HUDEP-2 (cell line): ENCODE data around the gene GNPTG.
A peak's percentile ranks its signal among the peaks of the same experiment; 100 is the strongest.

Experiments
- DNase-seq, 76 experiments: peaks; one replicate each; lab custom pipeline; 2025; ENCODE audit not compliant: unreplicated experiment in 76 of 76; lab: John Stamatoyannopoulos, UW

GNPTG gene

GRCh38 chr16:1387331-1387730, 35.6 kb downstream of the GNPTG start:
- no peak for DNase-seq

DNA sequence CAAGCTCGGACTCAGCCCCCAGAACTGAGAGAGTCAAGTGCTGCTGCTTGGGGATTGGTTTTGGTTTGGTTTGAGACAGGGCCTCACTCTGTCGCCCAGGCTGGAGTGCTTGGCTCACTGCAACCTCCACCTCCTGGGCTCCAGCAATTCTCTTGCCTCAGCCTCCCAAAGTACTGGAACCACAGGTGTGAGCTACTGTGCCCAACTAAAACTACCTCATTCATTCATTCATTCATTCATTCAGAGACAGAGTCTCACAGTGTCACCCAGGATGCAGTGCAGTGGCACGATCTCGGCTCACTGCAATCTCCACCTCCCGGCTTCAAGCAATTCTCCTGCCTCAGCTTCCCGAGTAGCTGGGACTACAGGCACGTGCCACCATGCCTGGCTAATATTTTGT, 38.0 kb downstream of the GNPTG start:
- DNase-seq: no peak

GRCh38 chr16:1390239-1390779, 38.6 kb downstream of the GNPTG start:
- DNase-seq: no peak

DNA sequence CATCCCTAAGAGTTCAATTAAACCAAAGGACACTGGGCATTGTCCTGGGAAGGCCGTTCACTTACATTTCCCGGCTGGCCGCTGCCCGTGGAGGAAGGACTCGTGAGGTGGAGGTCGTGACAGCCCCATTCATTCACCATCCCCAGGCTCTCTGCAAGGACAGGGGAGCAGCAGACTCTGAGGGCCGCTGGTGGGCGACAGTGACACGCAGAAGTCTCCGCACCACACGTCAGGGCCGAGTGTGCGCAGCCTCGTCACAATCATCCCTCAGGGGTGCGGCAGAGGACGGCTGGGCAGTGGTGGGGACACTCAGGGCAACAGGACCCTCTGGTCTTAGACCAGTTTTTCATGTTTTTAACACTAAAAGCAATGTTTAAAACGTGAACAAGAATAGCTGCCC, 41.1 kb downstream of the GNPTG start:
- no peak for DNase-seq

DNA sequence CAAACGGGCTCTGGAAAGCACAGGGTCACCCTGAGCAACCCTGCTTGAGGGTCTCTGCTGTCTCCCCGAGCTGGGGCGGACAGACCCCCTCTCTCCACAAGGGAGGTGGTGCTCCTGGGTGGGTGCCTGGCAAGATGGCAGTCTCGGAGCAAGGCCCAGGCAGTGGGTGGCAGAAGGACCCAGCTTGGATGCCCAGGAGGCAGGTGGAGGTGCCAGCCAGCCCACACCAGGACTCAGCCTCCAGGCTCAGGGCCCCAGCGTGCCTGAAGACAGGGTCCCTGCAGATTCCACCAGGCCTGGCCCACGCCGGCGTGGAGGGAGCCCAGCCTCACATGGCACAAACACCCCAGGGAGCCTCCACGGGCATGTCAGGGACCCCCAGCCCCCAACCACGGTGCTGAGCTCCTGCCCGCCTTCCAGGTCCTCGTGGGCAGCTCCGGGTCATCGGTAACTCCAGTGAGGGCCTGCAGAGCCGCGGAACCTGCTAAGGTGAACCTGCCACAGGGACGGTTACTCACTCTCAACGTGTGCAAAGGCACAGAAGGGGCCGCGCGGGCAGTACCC, 42.0 kb downstream of the GNPTG start:
- no peak for DNase-seq

DNA sequence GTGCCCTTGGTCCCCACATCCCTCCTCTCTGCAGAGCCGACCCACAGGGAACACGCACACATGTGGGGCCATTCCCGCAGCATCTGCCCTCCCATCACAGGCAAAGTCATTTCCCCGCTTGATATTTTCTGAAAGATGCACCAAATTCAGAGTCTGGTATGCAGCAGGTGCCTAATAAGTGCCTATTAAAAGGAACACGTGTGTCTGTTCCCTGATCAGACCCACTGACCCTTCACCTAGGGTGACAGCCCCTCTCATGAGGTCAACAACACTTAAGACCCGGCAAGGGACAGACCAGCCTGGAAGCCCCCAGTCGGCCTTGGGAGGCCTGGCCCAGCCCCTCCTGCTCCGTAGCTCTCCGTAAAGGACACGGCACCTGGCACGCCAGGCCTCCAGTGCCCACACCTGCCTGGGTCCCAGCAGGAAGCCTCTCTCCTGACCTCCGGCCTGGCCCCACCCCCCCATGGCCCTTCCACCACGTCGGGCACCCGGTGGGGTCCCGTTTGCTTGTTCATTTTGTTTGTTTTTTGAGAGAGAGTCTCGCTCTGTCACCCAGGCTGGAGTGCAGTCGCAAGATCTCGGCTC, 42.7 kb downstream of the GNPTG start:
- DNase-seq: no peak

DNA sequence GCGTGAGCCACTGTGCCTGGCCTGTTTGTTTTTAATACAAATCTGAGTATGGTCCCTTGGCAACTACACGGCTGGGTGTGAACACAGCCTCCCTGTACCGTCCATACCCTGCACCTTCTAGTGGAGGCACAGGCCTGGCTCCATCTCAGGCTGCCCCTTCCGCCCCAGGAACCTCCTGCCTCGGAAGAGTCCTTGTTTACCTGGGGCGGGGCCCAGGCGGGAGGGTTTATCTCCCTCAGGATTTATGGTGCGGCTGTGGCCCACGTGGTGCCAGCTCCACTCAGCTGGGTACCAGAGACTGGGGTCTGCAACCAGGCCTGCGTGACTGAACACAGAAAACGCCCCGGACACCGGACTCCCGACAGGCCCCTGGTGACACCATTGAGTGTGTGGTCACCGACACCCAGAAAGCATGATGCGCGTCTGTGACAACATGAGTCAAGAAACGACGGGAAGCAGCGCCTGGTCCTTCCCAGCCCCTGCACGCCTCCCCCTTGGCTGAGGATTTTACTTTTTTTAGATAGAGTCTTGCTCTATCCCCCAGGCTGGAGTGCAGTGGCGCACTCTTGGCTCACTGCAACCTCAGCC, 43.8 kb downstream of the GNPTG start:
- DNase-seq: no peak

- no peak for DNase-seq
These were observed 46.0 kb downstream of the GNPTG start for GRCh38 chr16:1397779-1398178.

- no peak for DNase-seq
These were observed 46.6 kb downstream of the GNPTG start for GRCh38 chr16:1398351-1398750.

DNA sequence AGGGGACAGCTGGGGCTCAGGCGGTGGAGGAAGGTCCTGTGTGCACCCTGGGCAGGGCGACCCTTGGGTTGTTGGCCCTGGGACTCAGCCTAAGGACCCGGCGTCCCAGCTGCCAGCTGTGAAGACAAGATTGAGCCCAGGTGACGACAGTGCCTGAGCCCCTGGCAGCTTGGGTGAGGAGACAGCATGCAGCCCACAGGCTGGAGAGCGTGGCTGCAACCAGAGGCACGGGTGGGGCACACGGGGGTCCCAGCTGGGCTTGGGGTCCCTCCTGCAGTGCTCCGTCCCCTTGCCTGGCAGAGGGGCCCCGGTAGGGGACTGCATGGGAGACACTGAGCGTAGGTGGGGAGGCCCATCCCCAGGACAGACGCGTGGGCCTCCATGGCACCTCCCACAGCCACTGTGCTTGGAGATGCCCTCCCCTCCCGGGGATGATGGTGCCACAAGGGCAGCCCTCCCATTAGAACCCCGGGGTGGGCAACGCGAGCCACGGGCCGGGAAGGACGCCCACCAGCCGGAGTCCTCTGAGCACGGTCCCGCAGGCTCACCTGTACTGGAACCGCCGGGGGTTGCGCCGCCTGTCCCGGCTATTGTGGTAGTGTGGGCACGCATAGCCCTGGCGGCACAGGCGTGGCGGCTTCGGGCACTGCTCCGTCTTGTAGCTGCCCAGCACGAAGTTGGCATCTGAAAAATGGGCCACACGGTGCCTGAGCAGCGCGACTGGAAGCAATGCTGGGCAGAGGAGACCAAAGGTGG, 47.3 kb downstream of the GNPTG start:
- no peak for DNase-seq

DNA sequence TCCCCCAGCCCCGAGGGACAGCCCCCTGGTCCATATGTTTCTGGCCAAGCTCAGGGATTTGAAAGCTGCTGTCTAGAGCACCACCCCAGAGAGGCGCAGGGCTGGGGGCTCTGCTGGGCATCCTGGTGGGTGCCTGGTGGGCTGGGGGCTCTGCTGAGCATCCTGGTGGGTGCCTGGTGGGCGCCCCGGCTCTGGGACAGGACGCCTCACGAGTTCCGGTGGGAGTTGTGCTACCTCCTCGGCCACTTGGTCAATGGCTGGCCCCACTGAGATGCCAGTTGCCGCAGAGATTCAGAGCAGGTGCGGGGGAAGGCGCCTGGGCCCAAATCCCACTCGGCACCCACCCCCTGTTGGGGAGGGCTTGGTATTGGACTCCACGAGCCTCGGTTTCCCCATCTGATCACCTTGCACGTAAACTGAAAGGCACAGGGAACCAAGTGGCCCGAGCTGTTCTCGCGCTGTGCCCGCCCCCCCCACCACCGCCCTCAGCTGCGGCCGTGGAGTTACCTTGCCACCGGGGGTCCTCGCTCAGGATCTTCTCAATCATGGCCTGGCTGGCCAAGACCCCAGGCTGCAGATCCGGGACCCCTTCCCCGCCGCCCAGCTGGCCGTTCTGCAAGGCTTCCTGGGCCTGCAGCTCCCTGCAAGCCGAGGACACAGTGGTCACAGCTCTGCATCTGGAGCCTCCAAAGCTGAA, 49.5 kb downstream of the GNPTG start:
- no peak for DNase-seq

- no peak for DNase-seq
These were observed 50.0 kb downstream of the GNPTG start for GRCh38 chr16:1401758-1402154.

- DNase-seq: no peak
These were observed 51.3 kb downstream of the GNPTG start for GRCh38 chr16:1403036-1403435.

- DNase-seq: no peak
These were observed 52.0 kb downstream of the GNPTG start for GRCh38 chr16:1403733-1404132.

DNA sequence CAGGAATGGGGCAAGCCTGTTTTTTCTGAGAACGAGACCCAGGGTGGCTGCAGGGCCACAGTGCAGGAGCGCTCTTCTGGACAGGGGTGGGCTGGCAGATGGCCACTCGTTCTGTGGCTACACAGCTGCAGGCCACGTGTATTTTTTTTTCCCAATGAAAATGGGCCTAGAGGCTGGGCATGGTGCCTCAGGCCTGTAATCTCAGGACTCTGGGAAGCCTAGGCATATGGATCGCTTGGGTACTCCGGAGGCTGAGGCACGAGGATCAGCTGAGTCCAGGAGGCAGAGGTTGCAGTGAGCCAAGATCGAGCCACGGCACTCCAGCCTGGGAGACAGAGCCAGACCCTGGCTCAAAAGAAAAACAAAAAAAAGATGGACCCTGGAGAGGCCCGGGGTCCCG, 56.0 kb downstream of the GNPTG start:
- DNase-seq: no peak

- DNase-seq: peak in 74 of 76 experiments; percentile 43 to 98 (median 88)
These were observed 56.6 kb downstream of the GNPTG start for GRCh38 chr16:1408171-1408837.

DNA sequence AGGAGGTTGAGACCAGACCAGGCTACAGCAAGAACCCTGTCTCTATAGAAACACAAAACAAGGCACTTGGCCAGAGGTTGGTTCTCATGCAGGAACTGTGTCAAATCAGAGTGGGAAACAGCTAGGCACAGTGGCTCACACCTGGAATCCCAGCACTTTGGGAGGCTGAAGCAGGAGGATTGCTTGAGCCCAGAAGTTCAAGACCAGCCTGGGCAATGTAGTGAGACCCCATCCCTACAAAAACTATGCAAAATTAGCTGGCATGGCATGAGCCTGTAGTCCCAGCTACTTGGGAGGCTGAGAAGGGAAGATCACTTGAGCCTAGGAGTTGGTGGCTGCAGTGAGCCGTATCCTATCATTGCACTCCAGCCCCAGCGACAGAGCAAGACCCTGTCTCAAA, 61.1 kb downstream of the GNPTG start:
- DNase-seq: no peak
